HG02981 (cell line): Measurements from ENCODE around the gene HLCS.

ENCODE experiments used
- ATAC-seq: cut with Tn5 transposase; IDR thresholded peaks from one replicate; pipeline ENCODE4 v1.9.1; 2021; ENCODE audit warnings: mild to moderate bottlenecking, moderate library complexity; ENCODE audit not compliant: unreplicated experiment

The HLCS gene

GRCh38 chr21:36728371-36729111 is 237.9 kb downstream of the HLCS start:
- no peak for ATAC-seq

GRCh38 chr21:36727866-36728265 is 238.6 kb downstream of the HLCS start:
- no peak for ATAC-seq

DNA sequence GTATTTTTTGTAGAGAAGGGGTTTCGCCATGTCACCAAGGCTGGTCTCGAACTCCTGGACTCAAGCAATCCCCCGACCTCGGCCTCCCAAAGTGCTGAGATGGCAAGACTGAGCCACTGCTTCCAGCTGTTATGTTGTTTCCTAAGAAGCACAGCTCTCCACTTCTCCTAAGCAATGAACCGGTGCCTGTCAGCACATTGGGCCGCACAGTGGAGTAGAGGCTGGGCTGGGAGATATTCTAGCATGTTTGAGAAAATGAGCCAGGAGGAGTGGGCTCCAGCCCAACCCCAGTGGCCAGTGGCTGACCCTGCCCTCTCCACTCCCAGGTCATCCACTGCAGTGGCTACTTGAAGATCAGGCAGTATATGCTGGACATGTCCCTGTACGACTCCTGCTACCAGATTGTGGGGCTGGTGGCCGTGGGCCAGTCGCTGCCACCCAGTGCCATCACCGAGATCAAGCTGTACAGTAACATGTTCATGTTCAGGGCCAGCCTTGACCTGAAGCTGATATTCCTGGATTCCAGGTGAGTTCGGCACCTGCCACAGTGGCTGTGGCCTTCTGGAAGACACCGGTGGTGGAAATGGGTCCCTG is 240.6 kb downstream of the HLCS start:
- no peak for ATAC-seq

GRCh38 chr21:36724660-36725059 is 241.8 kb downstream of the HLCS start:
- ATAC-seq: no peak

DNA sequence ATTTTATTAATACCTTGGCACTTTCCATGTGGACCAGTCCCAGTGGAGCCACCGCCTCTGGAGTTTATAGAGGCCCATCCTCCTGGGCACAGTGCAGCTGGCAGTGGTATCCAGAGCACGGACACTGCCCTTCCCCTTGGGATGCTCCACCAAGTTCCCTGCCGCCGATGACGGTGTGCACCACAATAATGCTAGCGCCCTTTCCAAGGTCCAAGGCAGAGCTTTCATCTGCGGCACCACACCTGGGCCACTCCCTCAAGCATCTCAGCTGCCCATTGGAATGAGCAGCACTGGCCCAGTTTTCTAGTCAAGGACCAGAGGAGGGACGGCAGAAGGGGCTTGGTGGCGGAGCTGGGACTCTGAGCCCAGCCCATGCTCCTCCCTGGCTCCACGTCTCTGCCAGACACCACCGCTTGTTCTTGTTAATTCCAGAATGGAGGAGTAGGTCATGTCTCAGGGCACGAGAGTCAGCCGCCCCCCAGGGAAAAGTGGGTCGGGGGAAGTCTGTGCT is 243.0 kb downstream of the HLCS start:
- ATAC-seq: no peak

GRCh38 chr21:36722370-36723368 is 243.8 kb downstream of the HLCS start:
- no peak for ATAC-seq

- ATAC-seq: no peak
Measured at GRCh38 chr21:36721817-36722216, 244.7 kb downstream of the HLCS start.

DNA sequence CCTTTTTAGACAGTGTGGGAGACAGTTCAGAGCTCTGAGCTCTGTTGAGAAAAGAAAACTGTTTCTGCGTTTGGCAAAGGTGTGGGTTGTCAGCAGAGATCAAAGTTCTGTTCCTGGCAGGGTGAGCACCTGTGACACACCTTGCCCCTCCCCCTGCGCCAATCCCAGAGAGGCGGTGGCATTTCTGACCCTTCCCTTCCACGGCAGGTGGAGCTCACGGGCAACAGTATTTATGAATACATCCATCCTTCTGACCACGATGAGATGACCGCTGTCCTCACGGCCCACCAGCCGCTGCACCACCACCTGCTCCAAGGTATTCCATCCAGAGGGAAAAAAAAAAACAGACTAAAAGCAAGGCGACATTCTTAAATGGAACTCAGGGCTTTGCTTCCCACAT is 246.9 kb downstream of the HLCS start:
- no peak for ATAC-seq

GRCh38 chr21:36718951-36719501 is 247.4 kb downstream of the HLCS start:
- no peak for ATAC-seq

DNA sequence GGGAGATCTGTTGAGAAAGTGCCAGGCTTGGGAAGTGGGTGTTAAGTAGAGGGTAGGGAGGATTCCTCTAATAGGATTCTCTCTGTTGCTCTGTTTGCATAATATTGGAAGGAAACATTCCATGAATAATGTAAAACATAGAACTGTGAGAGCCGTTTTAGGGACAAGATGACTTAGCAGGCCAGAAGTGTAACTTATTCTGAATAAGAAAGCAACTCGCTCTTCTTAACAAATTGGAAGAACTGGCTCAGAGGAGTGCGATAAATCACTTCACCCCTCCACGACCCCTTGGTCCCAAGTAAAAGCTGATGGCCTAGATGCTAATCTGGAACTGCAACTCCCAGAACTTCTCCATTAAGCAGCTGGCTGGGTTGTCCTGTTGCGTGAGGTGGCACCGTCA is 248.5 kb downstream of the HLCS start:
- no peak for ATAC-seq

GRCh38 chr21:36716836-36717235 is 249.6 kb downstream of the HLCS start:
- no peak for ATAC-seq

- ATAC-seq: no peak
Measured at GRCh38 chr21:36716387-36716786, 250.1 kb downstream of the HLCS start.

DNA sequence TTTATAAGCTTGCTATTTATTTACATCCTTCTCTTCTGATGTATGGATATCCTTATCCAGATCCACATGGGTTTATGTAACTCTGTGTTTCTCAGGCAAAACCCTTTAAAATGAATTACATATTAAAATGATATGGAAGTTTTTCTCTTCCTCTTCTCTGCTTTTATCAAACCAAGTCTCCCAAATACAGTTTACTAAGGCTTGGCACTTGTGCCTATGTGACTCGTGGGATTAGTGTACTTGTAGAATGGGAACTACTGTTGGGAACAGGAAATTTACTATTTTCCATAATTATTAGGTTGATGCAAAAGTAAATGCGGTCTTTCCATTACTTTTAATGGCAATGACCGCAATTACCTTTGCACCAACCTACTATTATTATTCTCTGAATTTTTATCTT is 252.7 kb downstream of the HLCS start:
- ATAC-seq: no peak

DNA sequence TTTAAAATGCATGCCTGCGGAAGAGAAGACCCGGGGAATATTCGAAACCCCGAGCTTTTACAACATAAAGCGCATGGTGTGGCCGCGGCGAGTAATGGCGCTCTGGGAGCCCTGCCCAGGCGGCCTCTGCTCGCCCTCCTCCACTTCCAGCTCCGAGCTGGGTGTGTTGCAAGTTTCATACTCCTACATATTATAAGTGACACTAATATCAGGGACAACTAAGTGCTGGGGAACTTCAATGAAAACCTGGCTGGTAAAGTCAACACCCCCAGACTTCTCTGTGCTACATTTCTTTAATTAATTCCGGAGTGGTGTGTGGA is 255.8 kb downstream of the HLCS start:
- no peak for ATAC-seq

GRCh38 chr21:36709868-36710728 is 256.4 kb downstream of the HLCS start:
- no peak for ATAC-seq

DNA sequence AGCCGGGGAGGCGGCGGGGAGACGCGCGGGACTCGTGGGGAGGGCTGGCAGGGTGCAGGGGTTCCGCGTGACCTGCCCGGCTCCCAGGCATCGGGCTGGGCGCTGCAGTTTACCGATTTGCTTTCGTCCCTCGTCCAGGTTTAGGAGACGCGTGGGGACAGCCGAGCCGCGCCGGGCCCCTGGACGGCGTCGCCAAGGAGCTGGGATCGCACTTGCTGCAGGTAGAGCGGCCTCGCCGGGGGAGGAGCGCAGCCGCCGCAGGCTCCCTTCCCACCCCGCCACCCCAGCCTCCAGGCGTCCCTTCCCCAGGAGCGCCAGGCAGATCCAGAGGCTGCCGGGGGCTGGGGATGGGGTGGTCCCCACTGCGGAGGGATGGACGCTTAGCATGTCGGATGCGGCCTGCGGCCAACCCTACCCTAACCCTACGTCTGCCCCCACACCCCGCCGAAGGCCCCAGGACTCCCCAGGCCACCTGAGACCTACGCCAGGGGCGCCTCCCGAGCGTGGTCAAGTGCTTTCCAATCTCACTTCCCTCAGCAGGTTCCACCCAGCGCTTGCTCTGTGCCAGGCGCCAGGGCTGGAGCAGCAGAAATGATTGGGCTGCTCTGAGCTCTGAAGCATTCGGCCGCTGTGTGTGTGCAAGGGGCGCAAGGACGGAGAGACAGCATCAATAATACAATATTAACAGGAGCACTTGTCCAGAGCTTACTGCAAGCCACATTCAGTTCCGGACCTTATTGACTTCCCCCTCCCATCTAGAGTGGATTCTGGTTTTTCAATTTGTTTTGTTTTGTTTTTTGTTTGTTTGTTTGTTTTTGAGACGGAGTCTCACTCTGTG is 257.2 kb downstream of the HLCS start:
- no peak for ATAC-seq

DNA sequence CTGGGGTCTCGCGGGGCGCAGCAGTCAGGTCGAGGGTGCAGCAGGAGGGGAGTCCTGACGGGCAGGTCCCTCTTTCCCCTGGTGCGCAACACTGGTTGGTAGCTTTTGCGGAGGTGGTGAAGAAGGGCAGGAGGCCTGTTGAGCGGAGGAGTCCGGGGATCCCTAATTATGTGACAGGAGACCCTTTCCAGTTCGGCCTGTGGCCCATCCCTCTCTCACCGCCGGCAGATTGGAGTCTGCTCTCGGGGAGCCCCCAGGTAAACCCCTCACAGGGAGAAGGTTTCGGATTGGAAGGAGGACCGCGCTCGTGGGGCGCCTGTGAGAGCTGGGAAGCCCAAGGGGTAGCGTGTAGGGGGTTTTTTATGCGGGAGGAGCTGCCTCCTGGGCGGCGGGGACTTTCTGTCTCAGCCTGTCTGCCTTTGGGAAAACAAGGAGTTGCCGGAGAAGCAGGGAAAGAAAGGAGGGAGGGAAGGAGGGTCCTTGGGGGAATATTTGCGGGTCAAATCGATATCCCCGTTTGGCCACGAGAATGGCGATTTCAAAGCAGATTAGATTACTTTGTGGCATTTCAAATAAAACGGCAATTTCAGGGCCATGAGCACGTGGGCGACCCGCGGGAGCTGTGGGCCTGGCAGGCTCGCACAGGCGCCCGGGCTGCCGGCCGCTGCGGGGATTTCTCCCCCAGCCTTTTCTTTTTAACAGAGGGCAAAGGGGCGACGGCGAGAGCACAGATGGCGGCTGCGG is 258.0 kb downstream of the HLCS start:
- ATAC-seq: no peak

DNA sequence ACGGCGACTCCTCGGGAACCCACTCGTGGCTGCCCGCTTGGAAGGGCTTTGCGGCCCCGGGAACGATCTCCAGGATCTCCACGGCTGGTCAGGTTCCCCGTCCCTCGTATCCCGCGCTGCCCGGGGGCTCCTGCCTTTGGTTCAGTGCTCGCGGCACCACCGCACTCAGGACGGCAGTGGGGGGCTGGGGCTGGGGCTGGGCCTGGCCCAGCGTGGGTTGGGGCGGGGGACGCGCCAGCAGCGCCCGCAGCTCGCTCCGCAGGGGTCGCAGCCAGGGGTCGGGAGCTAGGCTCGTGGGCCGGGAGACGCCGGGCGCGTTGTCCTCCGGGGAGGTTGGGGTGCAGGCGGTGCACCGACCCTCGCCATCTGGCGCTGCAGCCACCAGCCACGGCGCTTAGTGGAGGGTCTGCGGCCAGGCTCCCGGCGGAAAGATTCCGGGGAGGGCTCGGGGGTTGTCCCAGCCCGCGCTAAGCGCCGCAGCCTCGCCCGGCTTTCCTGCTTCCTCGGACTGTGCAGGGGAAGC is 258.6 kb downstream of the HLCS start:
- ATAC-seq: no peak
